Measurements from ENCODE around the gene GPBAR1.

The GPBAR1 gene

GRCh38 chr2:218312267-218312756 lies 51.5 kb downstream of the GPBAR1 start:
- no peak for DNase-seq

DNA sequence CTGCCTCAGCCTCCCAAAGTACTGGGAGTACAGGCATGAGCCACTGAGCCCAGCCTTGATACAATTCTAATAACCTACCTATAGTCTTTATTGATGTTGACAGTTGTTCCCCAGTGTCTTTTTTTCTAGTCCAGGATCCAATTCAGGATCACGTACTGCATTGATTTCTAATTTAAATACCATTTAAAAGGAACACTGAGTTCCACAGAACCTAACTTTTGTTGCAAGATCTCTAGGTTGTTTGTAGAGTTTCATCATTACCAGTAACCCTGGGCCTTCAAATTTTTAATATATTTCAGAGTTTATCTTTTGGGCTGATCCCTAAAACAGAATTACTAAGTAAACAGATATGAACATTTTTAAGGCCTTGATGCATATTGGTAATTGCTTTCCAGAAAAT lies 52.5 kb downstream of the GPBAR1 start:
- no peak for DNase-seq

Measured in activated CD4-positive, alpha-beta T cell treated with anti-CD3 and anti-CD28 coated beads for 4 hours (primary cell).